Duodenal mucosa (tissue), 2 donors: Measurements from ENCODE around the gene TCF7L1.
"Not testable (repeated sequence)": the region's sequence is repeated elsewhere in the genome, so short reads cannot be mapped to it uniquely, and the experiment has no call there.

ENCODE experiments used
- H3K27ac ChIP-seq: one replicate; pipeline ENCODE4 v1.7.0; 2013; ENCODE audit warnings: low read depth, low read length
- H3K27me3 ChIP-seq, 2 donors: one replicate each; pipeline ENCODE4 v1.7.0; 2013; ENCODE audit warnings: low read length in 2 of 2, control low read depth in 1 of 2; ENCODE audit not compliant: insufficient read depth in 2 of 2, control insufficient read depth in 1 of 2
- H3K36me3 ChIP-seq, 2 donors: one replicate each; pipeline ENCODE4 v1.7.0; 2013; ENCODE audit warnings: low read length in 2 of 2, control low read depth in 1 of 2; ENCODE audit not compliant: insufficient read depth in 2 of 2, control insufficient read depth in 1 of 2
- H3K4me1 ChIP-seq, 2 donors: one replicate each; pipeline ENCODE4 v1.7.0; 2013; ENCODE audit warnings: low read length in 2 of 2, control low read depth in 1 of 2; ENCODE audit not compliant: insufficient read depth in 2 of 2, control insufficient read depth in 1 of 2
- H3K4me3 ChIP-seq, 2 donors: one replicate each; pipeline ENCODE4 v1.7.0; 2013; ENCODE audit warnings: low read length in 2 of 2, low read depth in 1 of 2
- H3K9ac ChIP-seq, 2 donors: one replicate each; pipeline ENCODE4 v1.7.0; 2013; ENCODE audit warnings: low read length in 2 of 2, low read depth in 1 of 2
- H3K9me3 ChIP-seq, 2 donors: one replicate each; pipeline ENCODE4 v1.7.0; 2013; ENCODE audit warnings: low read length in 2 of 2, control low read depth in 1 of 2; ENCODE audit not compliant: control insufficient read depth in 1 of 2

The TCF7L1 gene

DNA sequence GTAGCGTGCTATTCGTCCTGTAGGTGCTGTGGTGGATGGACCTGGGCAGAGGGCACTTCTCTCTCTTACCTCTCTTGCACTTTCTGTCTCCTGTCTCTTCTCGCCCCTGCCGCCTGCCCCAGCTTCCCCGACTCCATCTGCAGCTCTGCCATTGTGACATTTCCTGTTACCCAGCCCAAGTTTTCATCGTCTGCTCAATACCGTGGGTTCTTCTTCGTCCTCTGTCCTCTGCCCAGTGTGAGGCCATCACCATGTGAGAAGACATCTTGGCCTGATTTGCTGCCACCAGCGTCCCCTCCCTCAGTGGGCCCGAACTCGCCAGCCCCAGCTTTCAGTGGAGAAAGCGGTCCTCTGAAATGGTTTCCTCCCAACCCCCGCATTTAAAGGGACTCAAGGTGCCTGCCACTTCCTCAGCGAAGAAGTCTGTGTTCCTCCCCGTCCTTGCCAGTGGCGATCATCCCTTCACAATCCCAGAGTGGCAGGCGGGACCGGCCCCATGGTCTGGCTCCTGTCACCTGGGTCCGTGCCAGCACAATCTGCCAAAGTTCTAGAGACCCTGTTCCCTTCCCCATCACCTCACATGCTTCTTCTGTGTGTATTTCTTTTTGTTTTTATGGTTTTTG is 176.6 kb downstream of the TCF7L1 start:
- Histone ChIP-seq H3K27me3 (no peaks in the 10 kb centered on the region), H3K9me3 (no peaks in the 10 kb centered on the region), H3K27ac (no peak overlapping the region), H3K9ac (no peak overlapping the region), H3K36me3 (peaks cover 7 to 8% of the 10 kb centered on the region in 2 donors), H3K4me3 (peak overlapping the region; percentile 25 to 30), H3K4me1 (peaks cover 34 to 36% of the 10 kb centered on the region in 2 donors)

DNA sequence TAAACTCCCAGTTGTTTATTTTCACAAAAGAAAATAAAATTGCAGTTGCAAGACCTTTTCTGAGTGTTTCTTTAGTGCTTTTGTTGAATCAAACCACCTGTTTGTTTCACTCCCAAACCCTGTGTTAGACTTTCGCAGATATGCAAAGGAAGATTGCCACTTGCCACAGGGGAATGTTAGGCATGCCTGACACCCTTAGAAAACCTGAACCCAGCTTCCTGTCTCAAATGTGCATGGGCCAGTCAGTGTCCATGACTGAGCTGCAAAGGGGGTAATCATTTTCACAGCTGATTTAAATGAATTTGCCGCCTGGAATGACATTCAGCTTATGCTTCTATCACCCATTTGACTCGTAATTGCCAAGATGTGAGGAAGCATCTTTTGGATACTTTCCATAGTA is 177.1 kb downstream of the TCF7L1 start:
- H3K9ac ChIP-seq: no peak overlapping the region
- H3K27me3 ChIP-seq: no peaks in the 10 kb centered on the region
- no peak overlapping the region for H3K27ac ChIP-seq
- peak overlapping the region in 1 of 2 donors; percentile 30 for H3K4me3 ChIP-seq
- H3K36me3 ChIP-seq: peaks cover 8 to 12% of the 10 kb centered on the region in 2 donors
- peaks cover 34 to 36% of the 10 kb centered on the region in 2 donors for H3K4me1 ChIP-seq
- no peaks in the 10 kb centered on the region for H3K9me3 ChIP-seq

DNA sequence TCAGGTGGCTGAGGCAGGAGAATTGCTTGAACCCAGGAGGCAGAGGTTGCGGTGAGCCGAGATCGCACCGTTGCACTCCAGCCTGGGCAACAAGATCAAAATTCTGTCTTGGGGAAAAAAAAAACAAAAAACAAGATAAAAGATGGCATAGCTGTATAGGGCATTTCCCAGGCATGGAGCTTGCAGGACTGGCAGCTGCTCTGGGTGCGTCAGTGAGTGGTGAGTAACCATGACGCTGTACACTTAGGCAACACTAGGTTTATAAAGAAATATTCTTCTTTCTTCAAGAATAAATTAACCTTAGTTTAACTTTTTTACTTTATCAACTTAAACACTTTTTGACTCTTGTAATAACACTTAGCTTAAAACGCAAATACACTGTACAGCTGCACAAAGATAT is 179.2 kb downstream of the TCF7L1 start:
- Histone ChIP-seq H3K4me1 (peaks cover 25 to 26% of the 10 kb centered on the region in 2 donors), H3K9ac (no peak overlapping the region), H3K36me3 (peaks cover 11 to 30% of the 10 kb centered on the region in 2 donors), H3K9me3 (no peaks in the 10 kb centered on the region), H3K27me3 (no peaks in the 10 kb centered on the region), H3K4me3 (no peak overlapping the region), H3K27ac (no peak overlapping the region)

GRCh38 chr2:85314884-85315242 is 181.7 kb downstream of the TCF7L1 start:
- Histone ChIP-seq H3K36me3 (peaks cover 21 to 48% of the 10 kb centered on the region in 2 donors), H3K9me3 (no peaks in the 10 kb centered on the region), H3K27ac (no peak overlapping the region), H3K9ac (no peak overlapping the region), H3K4me3 (no peak overlapping the region), H3K27me3 (no peaks in the 10 kb centered on the region), H3K4me1 (peaks cover 2 to 8% of the 10 kb centered on the region in 2 donors)

GRCh38 chr2:85315921-85316320 is 182.7 kb downstream of the TCF7L1 start:
- H3K4me1 ChIP-seq, H3K9ac ChIP-seq, H3K9me3 ChIP-seq, H3K27ac ChIP-seq, H3K4me3 ChIP-seq, H3K27me3 ChIP-seq: not testable (repeated sequence)
- peaks cover 31 to 58% of the 10 kb centered on the region in 2 donors for H3K36me3 ChIP-seq

DNA sequence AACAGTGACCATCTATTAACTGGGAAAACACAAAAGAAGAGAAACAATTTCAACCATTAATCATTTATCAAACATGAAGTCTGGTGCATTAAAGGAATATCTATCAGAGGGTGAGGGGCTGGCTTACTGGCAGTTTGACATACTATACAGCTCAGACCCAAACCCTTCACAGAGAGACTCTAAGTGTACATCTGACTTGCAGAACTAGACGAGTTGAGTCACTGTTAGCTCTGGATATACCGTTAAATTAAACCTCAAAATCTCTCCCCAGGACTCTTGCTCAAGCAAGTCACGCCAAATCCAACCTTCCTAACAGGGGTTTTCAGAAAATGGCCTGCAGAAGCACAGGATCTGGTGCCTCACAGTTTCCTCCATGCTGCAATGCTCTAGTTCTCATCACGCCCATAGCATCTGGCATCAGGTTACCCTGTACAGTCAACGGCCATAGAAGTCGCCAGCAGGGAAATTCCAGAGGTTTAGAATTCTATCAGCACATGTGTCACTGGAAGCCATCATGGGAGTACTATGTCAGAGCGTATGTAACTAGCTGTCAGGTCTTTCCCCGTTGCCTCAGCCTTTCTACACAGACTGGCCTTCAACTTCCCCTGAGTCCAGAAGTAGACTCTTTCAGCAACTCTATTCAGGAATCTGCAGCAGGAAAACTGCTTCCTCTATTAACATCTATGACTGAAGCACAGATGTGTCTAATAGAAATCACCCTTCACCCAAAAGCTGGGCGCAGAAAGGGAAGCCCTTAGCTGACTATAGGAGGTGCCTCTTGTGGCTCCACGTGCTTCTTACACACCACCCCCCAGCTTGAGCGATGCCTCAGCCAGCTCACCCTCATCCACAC is 185.3 kb downstream of the TCF7L1 start:
- Histone ChIP-seq H3K36me3 (peaks cover 48 to 83% of the 10 kb centered on the region in 2 donors), H3K27ac (no peak overlapping the region), H3K27me3 (no peaks in the 10 kb centered on the region), H3K9me3 (no peaks in the 10 kb centered on the region), H3K4me1 (peaks cover 9% of the 10 kb centered on the region in 2 donors), H3K9ac (no peak overlapping the region), H3K4me3 (no peak overlapping the region)

- peaks cover 18 to 22% of the 10 kb centered on the region in 2 donors for H3K4me1 ChIP-seq
- H3K27me3 ChIP-seq: no peaks in the 10 kb centered on the region
- H3K36me3 ChIP-seq: peaks cover 49 to 87% of the 10 kb centered on the region in 2 donors
- no peak overlapping the region for H3K27ac ChIP-seq
- H3K4me3 ChIP-seq: no peak overlapping the region
- no peaks in the 10 kb centered on the region for H3K9me3 ChIP-seq
- no peak overlapping the region for H3K9ac ChIP-seq
Observed at GRCh38 chr2:85319796-85320195, 186.6 kb downstream of the TCF7L1 start.

- H3K4me1 ChIP-seq: peaks cover 31 to 47% of the 10 kb centered on the region in 2 donors
- no peaks in the 10 kb centered on the region for H3K27me3 ChIP-seq
- no peak overlapping the region for H3K9ac ChIP-seq
- H3K27ac ChIP-seq: no peak overlapping the region
- H3K4me3 ChIP-seq: peak overlapping the region; percentile 40 to 45
- H3K36me3 ChIP-seq: peaks cover 37 to 60% of the 10 kb centered on the region in 2 donors
- no peaks in the 10 kb centered on the region for H3K9me3 ChIP-seq
Observed at GRCh38 chr2:85323351-85323987, 190.3 kb downstream of the TCF7L1 start.

- not testable (repeated sequence) for H3K27ac ChIP-seq, H3K9ac ChIP-seq, H3K9me3 ChIP-seq, H3K27me3 ChIP-seq
- Histone ChIP-seq H3K4me1 (peaks cover 31 to 47% of the 10 kb centered on the region in 2 donors), H3K36me3 (peaks cover 37 to 54% of the 10 kb centered on the region in 2 donors), H3K4me3 (peak overlapping the region; percentile 40 to 45)
Observed at GRCh38 chr2:85323988-85324367, 190.8 kb downstream of the TCF7L1 start.
